PC-9 (cell line): ENCODE measurements around the gene CNOT1. TPM values are rescaled to one million over a fixed set of nuclear protein-coding genes. Genes with fewer than 3 reads are reported as not detected.

Experiments used
- BruUV-seq: library from RNA; stranded (reverse); fragments of 400-500 nt; replicated peaks from 2 replicates; lab custom pipeline; 2021; lab: Mats Ljungman, UMichigan
- CTCF ChIA-PET: fragments of 300-600 bp; sonication (Branson Sonifier 250); formaldehyde crosslinking; loops from one replicate; lab custom pipeline; 2022; ENCODE audit warnings: antibody characterized with exemption; lab: Charles Lee
- POLR2A ChIA-PET: fragments of 300-600 bp; sonication (Branson Sonifier 250); formaldehyde crosslinking; loops from one replicate; lab custom pipeline; 2022; ENCODE audit warnings: antibody characterized with exemption; ENCODE audit not compliant: unreplicated experiment; lab: Charles Lee
- DNase-seq, 2 experiments: peaks; one replicate each; pipeline versions ENCODE4 v3.0.0 to v3.0.0-alpha.2; 2015 to 2022; ENCODE audit warnings: mixed read lengths in 1 of 2
- H2AFZ ChIP-seq: fragments of 200-600 bp; sonication (generic); 2 replicates; pipeline ENCODE4 v1.8.1; 2017; ENCODE audit warnings: antibody characterized with exemption
- H3F3A ChIP-seq: fragments of 200-600 bp; sonication (generic); 2 replicates; pipeline ENCODE4 v1.8.1; 2017; ENCODE audit warnings: antibody characterized with exemption, mild to moderate bottlenecking, low read depth; ENCODE audit not compliant: insufficient read depth
- H3K27ac ChIP-seq: fragments of 200-600 bp; sonication (generic); 2 replicates; pipeline ENCODE4 v1.6.1; 2016; ENCODE audit warnings: mixed run types
- H3K27me3 ChIP-seq: fragments of 200-600 bp; sonication (generic); 2 replicates; pipeline ENCODE4 v1.6.1; 2016; ENCODE audit warnings: low read depth, mixed run types; ENCODE audit not compliant: insufficient read depth
- H3K36me3 ChIP-seq: fragments of 200-600 bp; sonication (generic); 2 replicates; pipeline ENCODE4 v1.6.1; 2016; ENCODE audit warnings: low read depth, mixed run types
- H3K4me1 ChIP-seq: fragments of 200-600 bp; sonication (generic); replicated peaks from 2 replicates; pipeline ENCODE4 v1.6.1; 2016; ENCODE audit warnings: mixed run types; ENCODE audit not compliant: insufficient read depth
- H3K4me2 ChIP-seq: fragments of 200-600 bp; sonication (generic); 2 replicates; pipeline ENCODE4 v1.6.1; 2017; ENCODE audit warnings: mixed run types
- H3K4me3 ChIP-seq: fragments of 200-600 bp; sonication (generic); 2 replicates; pipeline ENCODE4 v1.6.1; 2016; ENCODE audit warnings: mixed run types
- H3K79me2 ChIP-seq: fragments of 200-600 bp; sonication (generic); 2 replicates; pipeline ENCODE4 v1.6.1; 2017; ENCODE audit warnings: low read depth, mixed run types
- H3K9me2 ChIP-seq: fragments of 200-600 bp; sonication (generic); 2 replicates; pipeline ENCODE4 v1.8.1; 2017; ENCODE audit warnings: mild to moderate bottlenecking; ENCODE audit not compliant: insufficient read depth
- H3K9me3 ChIP-seq: fragments of 200-600 bp; sonication (generic); 2 replicates; pipeline ENCODE4 v1.8.1; 2016; ENCODE audit warnings: low read depth; ENCODE audit not compliant: insufficient read depth
- H4K20me1 ChIP-seq: fragments of 200-600 bp; sonication (generic); 2 replicates; pipeline ENCODE4 v1.8.1; 2017; ENCODE audit not compliant: insufficient read depth
- CTCF ChIP-seq: fragments of 200-600 bp; sonication (generic); conservative IDR thresholded peaks from 2 replicates; pipeline ENCODE4 v1.6.1; 2017; ENCODE audit warnings: mixed run types, antibody characterized with exemption, mild to moderate bottlenecking, moderate library complexity
- EZH2 ChIP-seq: fragments of 200-600 bp; sonication (generic); IDR thresholded peaks from 2 replicates; pipeline ENCODE4 v1.8.0; 2017; ENCODE audit warnings: antibody characterized with exemption, low read depth
- intact Hi-C: fragments of 100-400 bp; cut with micrococcal nuclease; formaldehyde crosslinking; loops from one replicate; pipeline ENCODE4 v1.10.0; 2022; ENCODE audit not compliant: unreplicated experiment
- total RNA-seq: library from RNA; stranded (reverse); gene quantifications from 2 replicates; pipeline ENCODE4 v1.2.3, GENCODE V29; 2021

CNOT1 gene
- total RNA-seq, 1 experiment from 2014 or later, result 233 TPM

GRCh38 chr16:58647107-58647506, 17.5 kb upstream of the CNOT1 start:
- Histone ChIP-seq H3K4me3 (no peak overlapping the region), H3K9me2 (no peaks in the 10 kb centered on the region), H3K27ac (no peak overlapping the region), H4K20me1 (no peaks in the 10 kb centered on the region), H3K27me3 (no peaks in the 10 kb centered on the region), H3K4me2 (no peak overlapping the region), H3K36me3 (no peaks in the 10 kb centered on the region), H3K79me2 (no peaks in the 10 kb centered on the region), H3K4me1 (peaks cover 26% of the 10 kb centered on the region), H2AFZ (no peak overlapping the region), H3K9me3 (no peaks in the 10 kb centered on the region), H3F3A (peaks cover 41% of the 10 kb centered on the region)
- no peak for DNase-seq
- BruUV-seq, result no TSS peak
- intact Hi-C loops, result no loop called here
- ChIA-PET CTCF (no interaction called here), POLR2A (no interaction called here)
- TF ChIP-seq CTCF (no peak), EZH2 (no peak)

GRCh38 chr16:58644765-58645487, 15.3 kb upstream of the CNOT1 start:
- H3K4me1 ChIP-seq, result peaks cover 19% of the 10 kb centered on the region
- H3K4me3 ChIP-seq, result no peak overlapping the region
- TF ChIP-seq EZH2, result no peak
- TF ChIP-seq CTCF, result no peak
- BruUV-seq, result no TSS peak
- H3K27ac ChIP-seq, result peak overlapping the region; percentile 69
- no peaks in the 10 kb centered on the region for H3K36me3 ChIP-seq
- ChIA-PET POLR2A (no interaction called here), CTCF (interaction anchor here (0.6 kb wide), 1 partner anchor 16 kb away, joined by 7 read pairs; no protein-coding TSS in a partner anchor)
- H3F3A ChIP-seq, result peaks cover 31% of the 10 kb centered on the region
- intact Hi-C loops, result loop anchor here (1.0 kb wide), 1 partner anchor 16 kb away; the partner anchor contains the start of gene CNOT1
- no peaks in the 10 kb centered on the region for H3K9me3 ChIP-seq
- peak; percentile 82 to 92 for DNase-seq
- no peaks in the 10 kb centered on the region for H3K79me2 ChIP-seq
- H3K27me3 ChIP-seq, result no peaks in the 10 kb centered on the region
- no peaks in the 10 kb centered on the region for H3K9me2 ChIP-seq
- peak overlapping the region; percentile 33; the same call in 1 of the 2 replicates for H3K4me2 ChIP-seq
- no peak overlapping the region for H2AFZ ChIP-seq
- H4K20me1 ChIP-seq, result no peaks in the 10 kb centered on the region

GRCh38 chr16:58644108-58644507, 14.5 kb upstream of the CNOT1 start:
- ChIA-PET CTCF (interaction anchor here (0.6 kb wide), 1 partner anchor 133 kb away, joined by 8 read pairs; no protein-coding TSS in a partner anchor), POLR2A (no interaction called here)
- DNase-seq, result no peak
- no TSS peak for BruUV-seq
- Histone ChIP-seq H3K4me1 (peaks cover 19% of the 10 kb centered on the region), H3K9me2 (no peaks in the 10 kb centered on the region), H3K27ac (peak overlapping the region; percentile 69), H3K79me2 (no peaks in the 10 kb centered on the region), H2AFZ (no peak overlapping the region), H3F3A (peaks cover 31% of the 10 kb centered on the region), H3K27me3 (no peaks in the 10 kb centered on the region), H3K4me3 (no peak overlapping the region), H3K9me3 (no peaks in the 10 kb centered on the region), H4K20me1 (no peaks in the 10 kb centered on the region), H3K4me2 (no peak overlapping the region), H3K36me3 (no peaks in the 10 kb centered on the region)
- intact Hi-C loops, result no loop called here
- no peak for TF ChIP-seq CTCF
- no peak for TF ChIP-seq EZH2
